GM21619 (cell line): ENCODE measurements around the gene TNFRSF11A.

Source experiments
- ATAC-seq: cut with Tn5 transposase; IDR thresholded peaks from one replicate; pipeline ENCODE4 v1.9.1; 2021; ENCODE audit not compliant: unreplicated experiment

Gene TNFRSF11A

DNA sequence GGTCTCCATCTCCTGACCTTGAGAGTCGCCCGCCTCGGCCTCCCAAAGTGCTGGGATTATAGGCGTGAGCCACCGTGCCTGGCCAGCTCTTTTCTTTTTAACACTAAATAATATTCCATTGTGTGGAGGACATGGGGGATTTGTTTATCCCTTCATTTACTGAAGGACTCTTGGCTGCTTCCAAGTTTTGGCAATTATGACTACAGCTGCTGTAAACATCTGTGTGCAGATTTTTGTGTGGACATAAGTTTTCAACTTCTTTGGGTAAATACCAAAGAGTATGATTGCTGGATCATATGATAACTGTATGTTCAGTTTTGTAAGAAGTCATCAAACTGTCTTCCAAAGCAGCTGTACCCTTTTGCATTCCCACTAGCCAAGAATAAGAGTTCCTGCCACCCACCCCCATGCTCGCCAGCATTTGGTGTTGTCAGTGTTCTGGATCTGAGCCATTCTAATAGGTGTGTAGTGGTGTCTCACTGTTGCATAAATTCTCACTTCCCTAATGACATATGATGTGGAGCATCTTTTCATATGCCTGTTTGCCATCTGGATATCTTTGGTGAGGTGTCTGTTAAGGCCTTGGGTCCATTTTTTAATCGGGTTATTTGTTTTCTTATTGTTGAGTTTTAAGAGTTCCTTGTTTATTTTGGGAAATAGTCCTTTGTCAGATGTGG, 52.2 kb downstream of the TNFRSF11A start:
- no peak for ATAC-seq

DNA sequence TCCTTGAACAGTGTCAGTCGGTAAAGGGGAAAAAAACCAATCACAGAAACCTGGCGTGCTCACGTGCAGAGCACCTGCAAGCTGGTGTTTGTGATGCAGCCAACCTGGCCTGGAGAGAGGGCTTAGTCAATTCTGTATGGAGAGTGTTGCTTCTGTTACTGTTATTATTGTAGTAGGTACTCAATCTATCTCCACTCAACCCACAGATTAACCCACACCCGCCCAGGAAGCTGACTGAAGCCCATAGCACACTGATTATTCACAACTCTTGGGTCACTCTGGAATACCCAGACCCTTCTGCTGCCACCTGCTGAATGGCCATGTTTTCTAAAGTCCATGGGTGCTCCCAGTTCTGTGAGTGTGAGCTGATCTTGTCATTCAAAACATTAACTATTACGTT, 53.9 kb downstream of the TNFRSF11A start:
- ATAC-seq = no peak

DNA sequence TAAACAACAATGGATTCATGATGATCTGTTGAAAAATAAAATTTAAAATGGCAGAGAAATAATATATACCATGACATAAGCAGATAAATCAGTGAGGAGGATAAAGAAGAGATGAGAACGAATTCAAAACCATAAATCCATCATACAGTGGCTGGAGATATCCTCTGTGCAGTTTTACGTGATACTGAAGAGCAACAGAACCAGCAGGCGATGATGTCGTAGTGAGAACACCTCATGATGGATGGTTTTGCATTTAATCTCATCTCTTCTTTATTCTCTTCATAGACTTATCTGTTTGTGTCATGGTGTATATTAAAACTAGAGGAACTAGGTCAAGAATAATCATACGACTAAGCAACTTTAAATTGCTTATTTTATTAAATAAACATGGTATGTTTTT, 56.3 kb downstream of the TNFRSF11A start:
- no peak for ATAC-seq

DNA sequence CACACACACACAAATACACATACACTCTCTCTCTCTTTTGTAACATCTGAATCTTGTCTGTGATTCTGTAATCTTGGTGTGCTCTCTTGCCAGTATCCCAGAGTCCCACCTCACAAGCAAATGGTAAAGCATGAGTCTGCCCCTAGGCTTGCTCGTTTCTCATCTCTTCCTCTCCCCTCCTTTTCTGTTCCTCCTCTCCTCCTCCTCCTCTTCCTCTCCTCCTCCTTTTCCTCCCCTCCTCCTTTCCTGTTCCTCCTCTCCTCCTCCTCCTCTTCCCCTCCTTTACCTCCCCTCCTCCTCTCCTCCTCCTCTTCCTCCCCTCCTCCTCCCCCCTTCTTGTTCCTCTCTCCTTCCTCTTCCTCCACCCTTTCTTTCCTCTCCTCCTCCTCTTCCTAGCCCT, 59.0 kb downstream of the TNFRSF11A start:
- ATAC-seq = no peak

DNA sequence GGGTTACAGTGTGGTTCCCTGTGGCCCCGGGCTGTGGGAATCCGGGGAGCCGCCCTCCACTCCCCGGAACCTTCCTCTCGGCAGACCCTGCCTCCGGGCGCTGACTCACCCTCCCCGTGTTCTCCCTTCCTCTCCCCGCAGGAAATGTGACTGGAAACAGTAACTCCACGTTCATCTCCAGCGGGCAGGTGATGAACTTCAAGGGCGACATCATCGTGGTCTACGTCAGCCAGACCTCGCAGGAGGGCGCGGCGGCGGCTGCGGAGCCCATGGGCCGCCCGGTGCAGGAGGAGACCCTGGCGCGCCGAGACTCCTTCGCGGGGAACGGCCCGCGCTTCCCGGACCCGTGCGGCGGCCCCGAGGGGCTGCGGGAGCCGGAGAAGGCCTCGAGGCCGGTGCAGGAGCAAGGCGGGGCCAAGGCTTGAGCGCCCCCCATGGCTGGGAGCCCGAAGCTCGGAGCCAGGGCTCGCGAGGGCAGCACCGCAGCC, 59.5 kb downstream of the TNFRSF11A start:
- no peak for ATAC-seq

DNA sequence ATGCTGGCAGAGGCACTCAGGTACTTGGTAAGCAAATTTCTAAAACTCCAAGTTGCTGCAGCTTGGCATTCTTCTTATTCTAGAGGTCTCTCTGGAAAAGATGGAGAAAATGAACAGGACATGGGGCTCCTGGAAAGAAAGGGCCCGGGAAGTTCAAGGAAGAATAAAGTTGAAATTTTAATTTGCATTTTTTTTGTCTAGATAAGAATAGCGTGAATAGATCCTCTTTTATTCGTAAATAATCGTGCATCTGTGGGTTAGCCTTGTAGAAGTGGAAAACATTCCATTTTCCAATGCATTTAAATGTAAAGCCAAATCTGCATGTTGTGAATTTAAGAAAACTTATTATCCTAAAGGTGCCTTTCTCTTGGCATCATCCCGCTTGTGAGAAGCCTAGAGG, 61.0 kb downstream of the TNFRSF11A start:
- no peak for ATAC-seq

DNA sequence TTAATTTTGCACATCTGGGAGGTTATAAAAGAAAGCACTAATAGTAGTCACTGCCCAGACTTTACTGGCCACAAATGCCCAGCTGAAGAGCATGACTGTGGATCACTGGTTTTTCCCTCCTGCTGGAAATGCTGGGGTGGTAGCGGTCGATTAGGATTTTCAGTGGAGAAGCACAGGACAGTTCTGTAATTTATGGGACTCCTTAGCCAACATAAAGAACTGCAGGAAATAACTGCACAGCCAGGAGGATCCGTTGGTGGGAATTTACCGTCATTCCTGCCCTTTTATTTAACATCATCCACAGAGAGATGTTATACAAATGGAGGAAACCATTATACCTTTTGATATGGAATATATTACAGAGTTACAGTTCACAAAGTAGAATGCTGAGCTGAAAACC, 61.5 kb downstream of the TNFRSF11A start:
- no peak for ATAC-seq

DNA sequence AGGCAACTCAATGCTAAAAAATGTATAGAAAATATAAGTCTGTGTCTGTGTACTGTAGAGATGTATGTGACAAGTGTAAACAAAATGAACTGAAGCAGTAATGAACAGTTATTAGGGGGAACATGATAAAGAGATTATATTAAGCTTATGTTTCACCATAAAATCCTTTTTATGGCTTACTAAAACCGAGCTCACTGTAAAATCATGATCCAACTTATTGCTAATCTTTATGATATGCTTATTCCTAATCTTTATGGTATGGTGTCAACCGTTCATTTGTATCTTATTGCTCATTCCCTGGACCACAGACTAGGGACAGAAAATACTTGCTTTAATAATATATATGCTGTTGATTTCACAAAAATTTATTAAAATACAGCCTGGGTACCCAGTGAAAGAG, 62.1 kb downstream of the TNFRSF11A start:
- no peak for ATAC-seq

DNA sequence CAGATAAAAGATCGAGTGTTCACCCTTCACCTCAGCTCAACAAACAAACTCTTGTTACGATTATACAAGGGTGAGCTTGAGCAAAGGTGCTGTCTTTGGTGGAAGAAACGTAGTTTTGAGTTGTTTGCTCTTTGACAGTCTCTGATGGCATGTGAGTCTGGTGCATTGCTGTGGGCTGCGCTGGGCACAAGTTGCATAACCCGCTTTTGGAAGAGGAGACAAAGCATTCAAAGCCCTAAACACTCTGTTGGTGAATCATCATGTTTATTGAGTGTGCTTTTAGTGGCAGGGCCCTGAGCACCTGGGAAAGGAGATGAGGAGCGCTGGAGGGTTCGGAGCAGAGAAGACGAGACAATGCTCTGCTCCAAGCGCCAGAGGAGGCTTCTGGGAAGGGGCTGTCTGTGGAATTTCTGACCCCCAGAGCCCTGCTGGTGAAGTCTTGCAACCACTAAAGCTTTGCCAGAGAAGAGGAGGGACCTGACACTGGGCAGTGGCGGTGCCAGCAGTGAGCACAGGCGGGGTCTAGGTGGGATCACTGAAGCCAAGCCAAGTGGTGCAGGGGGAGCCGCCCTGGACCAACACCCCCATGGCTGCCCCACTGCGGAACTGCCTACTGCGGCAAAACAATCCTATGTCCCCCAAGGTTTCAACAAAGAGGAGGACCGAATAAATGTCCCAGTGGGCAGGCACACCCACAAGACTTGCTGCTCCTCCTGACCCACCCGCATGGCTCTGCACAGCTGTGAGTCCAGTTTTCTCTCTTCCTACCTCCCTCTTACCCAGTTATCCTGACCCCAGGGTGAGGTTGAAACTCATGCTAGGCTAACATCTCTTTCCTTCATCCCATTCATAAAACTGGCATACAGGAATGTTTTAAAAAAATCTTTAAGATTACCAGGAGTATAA, 64.0 kb downstream of the TNFRSF11A start:
- ATAC-seq = no peak

DNA sequence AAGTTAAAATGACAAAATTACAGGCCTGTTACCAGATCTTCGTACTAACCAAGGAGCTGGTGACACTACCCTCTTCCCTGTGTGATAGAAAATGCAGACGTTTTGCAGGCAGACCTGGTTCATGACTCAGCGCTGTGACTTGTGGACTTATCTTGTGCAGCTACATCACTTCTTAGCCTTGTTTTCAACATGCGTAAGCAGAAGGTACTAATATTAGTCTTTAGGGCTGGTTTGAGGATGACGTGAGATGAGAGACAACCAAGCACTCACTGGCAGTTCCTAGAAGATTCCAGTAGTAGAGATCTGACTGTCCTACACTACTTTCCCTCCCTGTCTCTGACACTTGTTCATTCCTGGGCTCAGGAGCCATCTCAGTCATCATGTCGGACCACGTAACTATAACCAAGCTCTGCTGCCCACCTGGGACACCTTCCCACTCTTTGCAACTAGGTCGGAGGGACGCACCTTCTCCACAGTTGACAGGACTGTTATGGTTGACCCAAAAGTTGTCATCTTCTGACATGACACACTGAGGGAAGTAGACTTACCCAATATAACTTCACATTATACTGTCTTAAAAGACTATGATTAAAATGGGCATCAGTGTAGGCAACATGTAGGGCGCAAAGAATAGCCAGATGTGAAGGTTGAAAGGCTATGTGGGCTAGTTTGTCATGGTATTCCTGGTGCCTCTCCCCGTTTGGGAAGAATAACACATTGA, 64.8 kb downstream of the TNFRSF11A start:
- no peak for ATAC-seq

DNA sequence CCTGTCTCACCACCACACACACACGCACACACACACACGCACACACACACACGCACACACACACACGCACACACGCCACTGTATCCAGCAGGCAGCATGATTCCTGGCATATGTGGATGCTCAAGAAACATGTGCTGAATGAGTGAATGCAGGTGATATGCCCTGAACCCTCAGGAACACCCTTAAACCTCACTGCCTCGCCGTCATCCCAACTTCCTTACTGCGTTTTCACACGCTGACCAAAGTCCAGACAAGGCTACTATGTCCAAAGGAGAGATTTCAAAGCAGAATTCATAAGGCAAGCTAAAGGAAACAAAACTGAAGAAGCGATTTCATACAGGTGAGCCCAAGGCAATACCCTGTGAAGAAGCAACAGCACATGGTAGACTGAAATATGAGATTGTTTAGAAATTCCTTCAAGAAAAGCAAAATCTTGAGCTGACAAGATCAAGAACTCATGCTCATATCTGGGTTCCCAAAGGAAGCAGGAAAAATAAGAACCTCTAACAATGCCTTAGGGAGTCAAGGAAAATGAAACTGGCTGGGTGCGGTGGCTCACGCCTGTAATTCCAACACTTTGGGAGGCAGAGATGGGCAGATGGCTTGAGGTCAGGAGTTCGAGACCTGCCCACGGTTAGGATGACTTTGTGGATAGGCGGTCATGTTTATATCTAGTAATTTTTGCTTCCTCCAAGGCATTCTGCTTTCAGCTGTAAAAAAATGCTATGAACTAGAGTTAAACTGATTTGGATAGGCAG, 69.1 kb downstream of the TNFRSF11A start:
- no peak for ATAC-seq

DNA sequence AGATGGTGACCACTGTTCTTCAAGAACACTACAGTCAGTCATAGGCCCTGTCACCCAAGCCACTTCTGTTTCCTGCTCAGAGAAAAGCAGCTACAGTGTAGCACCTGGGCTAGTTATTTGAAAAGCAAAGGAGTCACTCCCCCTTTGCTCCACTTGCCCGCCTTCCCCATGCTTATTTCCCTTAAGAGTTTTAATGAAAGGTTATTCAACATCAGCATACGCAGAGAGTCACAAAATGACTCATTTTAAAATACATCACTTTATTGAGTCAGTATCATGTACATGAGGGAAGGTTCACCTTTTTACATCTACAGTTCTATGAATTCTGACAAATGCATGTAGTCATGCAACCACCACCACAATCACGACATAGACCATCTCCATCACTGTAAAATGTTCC, 71.3 kb downstream of the TNFRSF11A start:
- ATAC-seq = no peak

DNA sequence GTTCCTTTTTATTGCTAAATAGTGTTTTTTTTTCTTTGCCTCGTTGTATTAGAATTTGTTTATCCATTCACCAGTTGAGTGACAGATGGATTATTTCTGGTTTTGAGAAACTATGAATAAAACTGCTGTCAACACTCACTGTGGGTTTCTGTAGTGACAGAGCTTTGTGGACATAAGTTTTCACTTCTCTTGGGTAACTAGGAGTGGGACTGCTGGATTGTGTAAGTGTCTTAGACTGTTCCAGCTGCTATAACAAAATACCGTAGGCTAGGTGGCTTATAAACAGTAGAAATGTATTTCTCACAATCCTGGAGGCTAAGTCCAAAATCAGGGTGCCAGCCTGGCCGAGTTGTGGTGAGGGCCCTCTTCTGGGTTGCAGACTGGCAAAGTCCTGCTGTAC, 71.9 kb downstream of the TNFRSF11A start:
- ATAC-seq = no peak

DNA sequence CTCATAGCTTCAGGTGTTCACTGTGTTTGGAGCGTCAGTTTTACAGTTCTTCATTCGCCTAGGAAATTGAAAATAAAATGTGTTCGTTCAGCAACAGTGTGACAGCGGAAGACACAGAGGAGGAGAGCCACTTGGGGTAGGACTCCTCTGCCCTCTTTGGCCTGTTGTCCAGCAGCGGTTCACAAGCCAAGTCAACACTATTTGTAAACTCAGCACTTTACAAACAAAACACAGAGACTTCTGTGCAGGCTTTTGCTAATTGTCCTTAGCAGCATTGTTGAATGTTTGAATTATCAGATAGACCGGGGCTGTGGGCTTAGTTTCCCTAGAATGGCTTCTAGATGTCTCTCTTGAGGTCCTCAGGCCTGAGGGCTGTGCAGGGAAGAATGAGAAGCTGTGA, 73.2 kb downstream of the TNFRSF11A start:
- no peak for ATAC-seq

DNA sequence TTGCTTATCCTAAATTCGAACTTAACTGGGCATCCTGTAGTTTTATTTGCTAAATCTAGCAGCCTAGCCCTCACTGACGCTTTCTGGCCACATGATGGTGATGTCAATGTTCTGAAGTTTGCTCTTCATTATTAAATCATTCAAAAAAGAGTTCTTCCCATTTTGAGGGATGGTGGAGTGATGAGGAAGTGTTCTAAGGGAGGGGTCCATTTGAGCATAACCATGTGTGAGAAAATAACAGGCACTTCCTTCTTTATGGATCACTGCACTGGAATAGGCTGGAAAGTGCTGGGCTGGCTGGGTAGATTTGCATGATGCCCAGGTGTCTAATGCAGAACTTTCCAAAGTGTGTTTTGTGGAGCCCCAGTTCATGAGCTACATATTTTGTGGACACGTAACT, 74.2 kb downstream of the TNFRSF11A start:
- no peak for ATAC-seq

DNA sequence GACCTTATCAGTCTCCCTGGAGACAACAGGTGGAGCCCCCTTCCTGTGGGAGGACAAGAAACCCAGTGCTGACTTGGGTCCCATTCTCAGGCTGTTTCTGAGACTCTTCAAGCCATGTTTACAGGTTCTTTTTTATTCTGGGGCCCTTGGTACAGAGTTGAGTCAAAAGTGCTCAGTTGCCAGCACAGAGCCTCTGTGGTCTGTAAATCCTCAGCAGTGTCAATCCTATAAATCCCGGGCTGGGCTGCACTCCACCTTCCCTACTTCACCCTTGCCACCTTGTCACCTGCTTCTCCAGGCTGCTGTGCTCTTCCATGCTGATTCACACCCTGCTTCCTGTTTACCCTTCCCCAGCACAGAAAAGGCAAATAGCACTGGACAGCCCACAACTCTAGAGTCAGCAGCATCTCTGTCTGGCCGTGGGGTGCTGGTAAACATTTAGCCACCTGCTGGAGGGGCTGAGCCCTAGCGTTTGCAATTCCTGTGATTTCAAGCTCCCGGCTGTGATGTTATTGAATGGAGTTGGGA, 74.7 kb downstream of the TNFRSF11A start:
- peak; percentile 77 for ATAC-seq

DNA sequence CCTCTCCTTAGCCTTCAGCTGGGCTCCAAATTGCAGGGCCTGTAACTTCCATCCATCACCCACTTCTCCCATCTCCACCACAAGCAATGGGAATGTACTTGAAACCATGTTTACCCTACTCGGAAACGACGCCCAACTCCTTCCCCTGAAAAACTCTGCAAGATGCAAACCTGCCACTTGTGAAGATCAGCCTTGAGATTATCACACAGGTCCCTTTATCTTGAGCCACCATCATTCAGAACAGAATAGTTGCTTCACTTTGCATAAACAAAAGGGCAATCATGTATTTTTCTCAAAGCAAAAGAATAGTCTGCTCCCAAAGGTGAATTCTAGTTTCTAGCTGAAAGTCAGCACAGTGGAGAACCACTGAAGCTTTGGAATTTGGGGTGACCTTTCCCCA, 75.8 kb downstream of the TNFRSF11A start:
- ATAC-seq = no peak

DNA sequence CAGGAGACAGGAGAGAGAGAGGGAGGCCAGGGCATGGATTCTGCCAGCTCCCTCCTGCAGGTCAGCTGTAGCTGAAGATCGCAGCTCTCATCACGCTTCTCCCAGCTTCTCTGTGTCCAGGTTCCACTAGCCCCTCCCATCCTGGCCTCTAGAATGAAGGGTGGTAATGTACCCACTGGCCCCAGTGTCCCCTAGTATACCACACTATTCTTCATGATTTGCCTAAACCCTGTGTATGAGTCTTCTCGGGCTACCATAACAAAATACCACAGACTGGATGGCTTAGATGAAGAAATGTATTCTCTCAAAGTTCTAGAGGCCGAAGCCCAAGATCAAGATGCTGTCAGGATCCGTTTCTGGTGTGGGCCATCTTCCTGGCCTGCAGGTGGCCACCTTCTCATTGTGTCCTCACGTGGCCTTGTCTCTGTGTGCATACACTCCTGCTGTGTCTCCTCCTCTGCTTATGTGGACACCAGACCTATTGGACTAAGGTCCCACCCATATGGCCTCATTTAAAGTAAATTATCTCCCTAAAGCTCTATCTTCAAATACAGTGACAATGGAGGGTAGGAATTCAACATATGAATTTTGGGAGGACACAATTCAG, 77.3 kb downstream of the TNFRSF11A start:
- ATAC-seq = no peak

DNA sequence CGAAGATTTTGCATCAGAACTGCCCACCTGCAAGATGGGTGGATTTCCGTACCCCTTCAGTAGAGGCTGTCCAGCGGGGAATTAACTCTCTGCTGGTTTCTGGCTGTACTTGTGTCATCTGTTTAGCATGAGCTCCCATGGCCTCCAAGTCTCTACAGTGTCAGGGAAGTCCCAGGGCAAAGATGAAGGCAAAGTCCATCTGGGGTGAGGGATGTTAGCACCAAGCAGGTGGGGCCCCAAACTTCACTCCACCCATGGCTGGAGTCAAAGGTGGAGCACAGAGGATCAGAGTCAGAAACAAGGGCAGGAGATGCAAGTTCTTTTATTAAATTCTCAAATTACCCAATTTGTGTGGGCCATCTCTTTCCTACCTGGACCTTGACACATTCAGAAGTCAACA, 78.0 kb downstream of the TNFRSF11A start:
- ATAC-seq = no peak

DNA sequence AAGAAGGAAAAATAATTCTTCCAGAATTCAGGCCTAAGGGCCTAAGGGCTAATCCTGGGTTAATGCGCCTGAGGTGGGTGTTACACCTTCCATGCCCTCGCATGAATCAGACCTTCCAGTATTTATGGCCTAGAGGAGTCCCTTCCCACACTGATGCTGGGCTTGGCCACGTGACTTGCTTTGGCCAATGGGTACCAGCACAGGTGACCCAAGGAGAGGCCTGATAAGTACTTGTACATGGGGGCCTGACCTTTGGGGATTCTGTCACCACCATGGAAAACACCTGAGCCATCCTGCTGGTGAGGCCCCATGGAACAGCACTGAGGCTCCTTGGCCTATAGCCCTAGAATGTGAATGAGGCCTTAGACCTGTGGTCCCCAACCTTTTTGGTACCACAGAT, 79.8 kb downstream of the TNFRSF11A start:
- no peak for ATAC-seq
